NK-92 treated with Interleukin-12 subunit alpha and Interleukin-12 subunit beta, amount 100 ng/mL, for 24 hours (cell line): ENCODE data around the gene FBLN7.
"Not testable (repeated sequence)": the region's sequence is repeated elsewhere in the genome, so short reads cannot be mapped to it uniquely, and the experiment has no call there.

Source experiments
- DNase-seq: peaks from one replicate; lab custom pipeline; 2025; lab: John Stamatoyannopoulos, UW

The FBLN7 gene

DNA sequence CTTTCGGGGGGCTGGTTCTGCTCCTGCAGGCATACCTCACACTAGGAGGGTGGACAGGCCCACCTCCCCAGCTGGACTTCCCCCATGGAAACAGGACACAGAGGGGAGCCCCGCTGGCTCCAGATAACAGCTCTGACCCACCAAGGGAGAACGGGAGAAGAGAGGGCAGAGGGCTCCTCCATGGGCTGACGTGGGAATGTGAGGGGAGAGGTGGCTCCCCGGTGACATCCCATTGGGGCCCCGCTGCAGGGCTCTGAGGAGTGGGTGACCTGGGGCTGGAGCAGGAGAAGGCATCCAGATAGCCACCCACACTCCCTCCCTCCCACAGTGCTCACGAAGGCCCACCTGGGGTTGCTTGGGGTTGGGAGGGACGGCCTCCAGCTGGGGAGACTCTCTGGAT is 45.9 kb downstream of the FBLN7 start:
- DNase-seq: no peak

DNA sequence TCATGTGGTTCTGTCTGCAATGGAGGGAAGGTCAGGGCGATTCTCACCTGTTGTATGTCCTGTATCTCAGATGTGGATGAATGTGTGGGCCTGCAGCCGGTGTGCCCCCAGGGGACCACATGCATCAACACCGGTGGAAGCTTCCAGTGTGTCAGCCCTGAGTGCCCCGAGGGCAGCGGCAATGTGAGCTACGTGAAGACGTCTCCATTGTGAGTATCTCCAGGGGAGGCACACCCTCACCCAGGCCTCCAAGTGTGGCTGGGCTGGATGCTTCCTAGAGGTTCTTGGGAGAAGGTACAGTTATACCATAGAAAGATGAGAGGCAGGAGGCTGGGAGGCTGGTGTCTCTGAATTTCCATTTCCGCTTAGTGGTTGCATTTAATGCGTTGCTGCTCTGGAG is 46.9 kb downstream of the FBLN7 start:
- no peak for DNase-seq

DNA sequence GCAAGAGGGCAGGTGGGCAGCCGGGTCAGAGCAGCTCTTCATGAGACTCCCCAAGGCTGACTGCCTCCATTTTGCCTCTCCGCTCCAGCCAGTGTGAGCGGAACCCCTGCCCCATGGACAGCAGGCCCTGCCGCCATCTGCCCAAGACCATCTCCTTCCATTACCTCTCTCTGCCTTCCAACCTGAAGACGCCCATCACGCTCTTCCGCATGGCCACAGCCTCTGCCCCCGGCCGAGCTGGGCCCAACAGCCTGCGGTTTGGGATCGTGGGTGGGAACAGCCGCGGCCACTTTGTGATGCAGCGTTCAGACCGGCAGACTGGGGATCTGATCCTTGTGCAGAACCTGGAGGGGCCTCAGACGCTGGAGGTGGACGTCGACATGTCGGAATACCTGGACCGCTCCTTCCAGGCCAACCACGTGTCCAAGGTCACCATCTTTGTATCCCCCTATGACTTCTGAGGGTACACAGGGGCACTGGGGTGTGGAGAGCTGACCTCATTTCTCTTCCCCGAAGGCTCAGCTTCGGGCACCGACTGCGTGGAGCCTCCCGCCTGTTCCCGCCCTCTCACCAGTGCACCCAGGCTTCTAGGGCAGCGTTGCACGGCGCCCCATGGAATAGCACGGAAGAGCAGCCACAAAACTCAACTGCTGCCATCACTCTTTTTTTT is 49.0 kb downstream of the FBLN7 start:
- DNase-seq: no peak

DNA sequence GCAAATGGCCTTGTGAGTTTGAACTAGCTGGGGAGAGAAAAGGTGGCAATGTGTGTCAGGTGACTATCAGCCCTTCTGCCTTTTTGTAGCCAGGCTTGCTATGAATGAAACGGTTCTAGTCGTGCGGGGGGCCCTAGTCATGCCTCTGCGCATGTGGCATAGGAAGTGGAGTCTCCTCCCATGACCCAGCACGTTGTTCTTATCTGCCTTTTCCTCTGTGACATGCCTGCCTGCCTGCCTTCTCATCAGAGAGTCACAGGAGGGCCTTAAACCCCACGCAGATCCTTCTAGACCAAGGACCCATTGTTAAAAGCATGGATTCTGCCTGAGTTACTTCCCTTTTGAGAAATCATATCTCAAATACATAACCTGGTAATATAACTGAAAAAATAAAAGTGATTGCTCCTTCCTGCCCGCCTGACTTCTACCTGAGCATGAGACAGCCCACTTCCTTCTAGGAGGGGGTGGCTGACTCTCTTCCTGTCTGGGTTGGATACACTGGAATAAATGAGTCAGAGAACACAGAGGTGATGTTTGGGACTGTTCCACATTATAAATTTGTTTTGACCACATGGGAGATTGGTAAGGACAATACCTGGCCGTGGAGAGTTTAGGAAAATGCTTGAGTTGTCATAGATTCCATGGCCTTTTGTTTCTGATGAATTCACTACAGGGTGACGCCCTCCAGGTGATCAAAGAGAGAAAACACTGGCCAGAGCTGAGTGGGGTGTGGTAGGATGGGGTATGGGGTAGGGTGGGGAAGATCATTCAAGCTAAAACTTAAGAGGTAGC is 49.8 kb downstream of the FBLN7 start:
- DNase-seq: peak; percentile 26

DNA sequence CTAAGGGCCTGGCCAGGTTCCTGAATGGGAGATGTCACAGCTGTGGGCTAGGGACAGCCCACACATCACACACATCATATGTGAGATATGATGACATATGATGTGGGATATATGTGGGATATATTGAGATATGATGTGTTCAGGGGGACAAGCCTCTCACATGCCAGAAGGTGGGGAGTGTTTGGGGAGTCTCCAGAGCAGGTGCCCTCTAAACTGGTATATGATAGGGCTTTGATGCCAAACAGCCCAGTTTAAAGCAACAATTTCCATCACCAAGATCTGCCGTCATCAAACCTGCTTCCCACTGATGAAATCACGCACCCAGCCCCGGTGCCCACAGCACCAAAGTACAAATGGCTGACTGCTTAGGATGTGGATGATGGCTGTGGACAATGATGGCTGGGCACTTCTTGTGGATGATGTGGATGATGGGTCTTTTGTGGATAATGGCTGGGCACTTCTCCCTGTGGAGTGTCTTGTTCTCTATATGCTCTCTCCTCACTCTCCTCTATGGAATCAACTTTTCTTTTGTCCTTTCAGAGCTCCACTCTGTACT is 50.9 kb downstream of the FBLN7 start:
- no peak for DNase-seq

DNA sequence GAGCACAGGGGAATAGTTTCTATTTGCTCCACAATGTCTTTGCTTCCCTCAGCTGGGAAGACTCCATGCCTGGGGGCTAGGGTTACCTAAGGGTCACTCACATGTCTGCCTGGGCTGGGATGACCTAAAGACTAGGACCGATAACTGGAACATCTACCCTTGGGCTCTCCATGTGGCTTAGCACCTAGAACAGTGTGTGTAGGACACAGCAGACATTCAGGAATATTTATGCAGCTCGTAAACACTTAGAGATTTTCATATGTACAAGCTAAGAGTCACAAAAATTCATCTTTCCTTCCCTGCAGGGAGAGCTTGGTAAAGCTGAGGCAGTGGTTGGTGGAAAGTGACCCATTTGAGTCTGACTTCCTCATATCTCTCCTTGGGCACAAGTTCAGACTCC is 55.8 kb downstream of the FBLN7 start:
- DNase-seq: no peak

DNA sequence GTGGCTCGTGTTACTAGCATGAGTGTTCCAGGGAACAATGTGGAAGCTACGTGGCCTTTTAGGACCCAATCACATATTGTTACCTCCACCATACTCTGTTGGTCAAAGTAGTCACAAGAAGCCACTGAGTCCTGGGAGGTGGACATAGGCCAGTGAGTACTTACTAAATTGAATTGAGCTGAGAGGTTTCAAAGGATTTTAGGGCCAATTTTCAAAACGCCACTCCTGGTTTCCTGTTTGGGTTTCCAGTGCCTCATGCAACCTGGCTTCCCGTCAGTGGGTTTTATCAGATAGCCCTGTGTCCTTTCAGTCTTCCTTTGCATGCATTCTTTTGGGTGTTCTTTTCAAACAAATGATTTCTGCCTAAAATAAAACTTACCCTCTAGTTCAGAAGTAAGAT is 56.3 kb downstream of the FBLN7 start:
- no peak for DNase-seq

DNA sequence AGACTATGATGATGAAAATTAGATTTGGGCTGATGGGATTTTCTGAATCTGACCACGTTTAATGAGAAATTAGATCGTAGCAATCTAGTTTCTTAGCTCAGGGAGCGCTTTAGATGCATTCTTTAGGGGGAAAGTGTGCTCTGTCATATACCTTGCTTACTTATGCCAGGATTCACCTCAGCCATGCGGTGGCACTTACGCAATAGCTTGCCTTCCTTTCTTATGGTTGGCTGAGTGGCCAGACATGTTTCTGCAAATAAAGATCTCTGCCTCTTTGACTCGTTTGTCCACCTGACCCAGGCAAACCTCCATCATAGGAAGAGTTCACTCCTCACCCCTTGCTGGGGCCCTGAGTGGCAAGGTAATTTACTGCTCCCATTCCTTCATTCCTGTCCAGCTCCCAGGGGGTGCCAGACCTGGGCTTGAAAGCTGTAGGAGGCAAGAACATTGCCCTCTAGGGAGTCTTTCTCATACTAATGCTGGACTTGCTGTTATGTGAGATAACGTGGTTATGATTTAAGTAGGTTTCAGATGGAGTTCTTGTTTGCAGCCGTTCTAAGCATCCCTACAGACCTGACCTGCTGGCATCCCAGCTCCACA is 57.1 kb downstream of the FBLN7 start:
- no peak for DNase-seq

DNA sequence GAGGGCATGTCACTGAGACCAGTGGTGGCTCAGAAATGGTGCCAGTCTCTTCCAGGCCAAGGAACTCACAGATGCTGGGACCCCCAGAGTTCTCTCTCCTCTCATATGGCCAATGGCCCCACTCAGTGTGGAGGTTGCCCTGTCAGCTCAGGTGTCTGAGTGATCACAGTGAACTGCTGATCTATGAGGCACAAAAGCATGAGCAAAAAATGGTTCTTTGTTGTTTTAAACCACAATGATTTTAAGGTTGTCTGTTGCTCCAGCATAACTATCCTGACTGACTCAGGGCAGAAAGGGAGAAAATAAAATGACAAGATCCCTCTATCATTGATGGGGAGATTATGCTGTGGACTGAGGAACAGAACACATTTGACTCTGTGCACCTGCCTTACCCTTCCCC is 57.8 kb downstream of the FBLN7 start:
- no peak for DNase-seq

DNA sequence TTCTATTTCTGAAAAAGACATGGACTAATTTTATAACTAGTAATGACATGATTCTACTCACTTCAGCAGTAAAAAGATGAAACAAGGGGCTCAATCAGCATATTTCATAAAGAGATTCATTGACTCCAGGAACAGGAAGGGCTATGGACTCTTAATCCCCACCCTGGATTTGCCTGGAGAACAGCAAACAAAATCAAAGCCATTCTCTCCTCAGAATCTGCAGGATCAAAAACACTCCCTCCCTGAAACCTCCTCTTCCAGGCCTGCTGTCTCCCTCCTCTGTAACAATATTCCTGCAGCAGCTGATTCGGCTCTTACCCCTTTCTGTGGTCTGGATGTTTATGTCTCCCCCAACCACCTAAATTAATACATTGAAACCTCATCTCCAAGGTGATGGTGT is 59.7 kb downstream of the FBLN7 start:
- DNase-seq: no peak

DNA sequence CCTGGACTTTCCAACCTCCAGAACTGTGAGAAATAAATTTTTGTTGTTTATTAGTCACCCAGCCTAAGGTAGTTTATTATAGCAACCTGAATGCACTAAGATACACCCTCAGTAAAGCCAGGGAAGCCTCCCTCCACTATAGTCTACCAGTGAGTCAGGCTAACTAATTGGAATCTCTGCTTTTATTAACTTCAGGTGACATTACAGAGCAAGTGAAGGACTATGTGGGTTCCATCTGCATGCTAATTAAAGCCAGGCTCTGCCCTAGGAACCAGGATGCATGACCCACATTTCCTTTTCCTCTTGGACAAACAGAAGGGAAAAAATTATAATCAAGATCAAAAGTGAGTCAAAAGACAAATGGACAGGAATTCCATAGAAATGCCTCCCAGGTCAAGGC is 60.6 kb downstream of the FBLN7 start:
- no peak for DNase-seq

DNA sequence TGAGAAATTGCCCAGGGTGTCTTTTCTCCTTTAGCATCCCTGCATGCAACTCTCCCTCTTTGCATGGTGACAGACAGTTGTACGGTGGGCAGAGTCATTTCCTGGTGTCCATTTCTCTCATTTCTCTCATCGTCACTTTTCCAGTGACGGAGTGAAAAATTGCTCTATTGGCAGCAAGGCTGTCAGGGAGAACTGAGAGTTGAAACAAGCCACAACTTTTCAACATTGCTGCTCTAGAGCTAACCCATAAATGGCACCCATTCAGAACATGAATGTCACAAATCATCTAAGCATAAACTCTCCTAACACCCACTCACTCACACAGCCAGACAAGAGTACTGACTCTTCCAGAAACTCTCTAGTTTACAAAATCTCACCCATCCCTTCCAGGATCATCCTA is 61.0 kb downstream of the FBLN7 start:
- DNase-seq: no peak

DNA sequence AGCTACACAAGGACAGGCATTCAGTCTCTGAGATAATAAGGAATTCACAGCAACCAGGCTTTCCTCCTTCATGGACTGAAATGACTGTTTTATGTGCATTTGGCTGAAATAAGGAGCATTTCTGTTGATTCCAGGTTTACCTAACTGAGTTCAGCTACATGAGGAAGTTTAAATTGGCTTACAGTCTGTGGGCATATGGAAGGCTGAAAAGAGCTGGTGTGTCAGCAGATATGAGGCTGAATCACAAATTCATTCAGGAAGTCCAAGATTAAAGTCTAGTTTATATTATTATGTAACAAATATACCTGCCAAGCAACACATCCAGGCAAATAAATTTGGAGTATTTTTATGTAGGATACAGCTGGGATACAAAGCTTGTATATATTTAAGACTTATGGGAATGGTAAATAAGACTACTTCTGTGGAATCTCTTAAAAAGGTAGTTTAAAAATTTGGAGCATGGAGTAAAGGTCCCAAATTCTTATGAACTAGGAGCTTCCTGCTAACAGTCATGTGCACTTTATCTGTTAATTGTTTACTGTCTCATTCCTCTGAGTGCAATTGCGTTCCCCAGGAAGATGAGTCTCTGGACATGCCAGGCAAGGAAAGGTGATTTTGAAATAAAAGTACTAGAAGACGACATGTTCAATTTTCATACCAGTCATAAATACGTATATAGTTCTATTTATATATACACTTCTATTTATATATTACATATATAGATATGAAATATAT is 63.7 kb downstream of the FBLN7 start:
- DNase-seq: no peak

DNA sequence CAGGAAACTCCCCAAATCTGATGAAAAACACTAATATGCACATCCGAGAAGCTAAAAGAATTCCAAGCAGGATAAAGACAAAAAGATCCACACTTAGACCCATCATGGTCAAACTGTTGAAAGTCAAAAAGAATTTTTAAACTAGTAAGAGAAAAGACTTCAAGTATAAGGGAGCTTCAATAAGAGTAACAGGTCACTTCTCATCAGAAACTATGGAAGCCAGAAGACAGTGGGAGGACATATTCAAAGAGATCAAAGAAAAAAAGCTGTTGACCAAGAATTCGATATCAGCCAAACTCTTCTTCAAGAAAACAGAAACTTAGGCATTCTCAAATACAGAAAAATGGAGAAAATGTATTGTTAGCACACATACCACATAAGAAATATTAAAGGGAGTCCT is 66.2 kb downstream of the FBLN7 start:
- DNase-seq: no peak

DNA sequence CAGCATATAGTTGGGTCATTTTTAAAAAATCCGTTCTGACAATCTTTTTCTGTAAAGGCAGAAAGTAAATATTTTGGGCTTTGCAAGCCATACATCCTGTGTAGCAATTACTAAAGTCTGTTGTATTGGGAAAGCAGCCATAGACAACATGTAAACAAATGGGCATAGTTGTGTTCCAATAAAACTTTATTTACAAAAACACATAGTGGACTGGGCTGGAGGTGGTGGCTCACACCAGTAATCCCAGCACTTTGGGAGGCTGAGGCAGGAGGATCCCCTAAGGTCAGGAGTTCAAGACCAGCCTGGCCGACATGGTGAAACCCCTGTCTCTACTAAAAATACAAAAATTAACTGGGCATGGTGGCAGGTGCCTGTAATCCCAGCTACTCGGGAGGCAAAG is 69.7 kb downstream of the FBLN7 start:
- not testable (repeated sequence) for DNase-seq

DNA sequence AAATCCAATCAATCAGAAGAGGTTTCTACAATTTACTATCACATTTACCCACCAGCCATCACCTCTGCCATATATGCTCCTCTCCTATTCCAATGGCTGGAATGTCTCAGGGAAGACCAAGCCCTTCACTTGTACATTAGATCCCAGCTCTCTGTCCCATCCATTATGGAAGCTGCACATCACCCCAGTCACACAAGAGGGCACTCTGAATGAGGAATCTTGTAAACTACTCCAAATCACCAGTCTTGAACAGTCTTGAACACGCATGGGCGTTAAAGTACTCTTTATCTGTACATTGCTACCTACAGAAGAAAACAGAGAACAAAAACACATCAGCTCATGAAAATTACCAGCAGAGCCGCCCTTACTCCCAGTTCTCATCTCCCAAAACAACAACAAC is 78.0 kb downstream of the FBLN7 start:
- DNase-seq: no peak

DNA sequence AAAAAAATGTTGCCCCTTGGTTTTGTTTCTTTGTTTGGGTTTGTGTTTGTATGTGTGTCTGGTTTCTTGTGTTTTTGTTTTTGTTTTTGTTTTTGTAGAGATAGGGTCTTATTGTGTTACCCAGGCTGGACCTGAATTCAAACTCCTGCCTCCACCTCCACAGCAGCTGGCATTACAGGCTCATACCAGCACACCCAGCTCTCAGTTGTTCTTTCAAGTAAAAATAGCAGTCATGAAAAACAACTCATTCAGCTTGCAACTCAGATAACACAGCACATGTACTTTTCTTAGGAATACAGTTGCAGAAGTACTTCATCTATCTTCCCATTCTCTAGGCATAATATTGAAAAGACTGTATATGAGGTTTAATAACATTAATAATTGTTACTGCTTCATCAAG is 79.7 kb downstream of the FBLN7 start:
- DNase-seq: no peak

DNA sequence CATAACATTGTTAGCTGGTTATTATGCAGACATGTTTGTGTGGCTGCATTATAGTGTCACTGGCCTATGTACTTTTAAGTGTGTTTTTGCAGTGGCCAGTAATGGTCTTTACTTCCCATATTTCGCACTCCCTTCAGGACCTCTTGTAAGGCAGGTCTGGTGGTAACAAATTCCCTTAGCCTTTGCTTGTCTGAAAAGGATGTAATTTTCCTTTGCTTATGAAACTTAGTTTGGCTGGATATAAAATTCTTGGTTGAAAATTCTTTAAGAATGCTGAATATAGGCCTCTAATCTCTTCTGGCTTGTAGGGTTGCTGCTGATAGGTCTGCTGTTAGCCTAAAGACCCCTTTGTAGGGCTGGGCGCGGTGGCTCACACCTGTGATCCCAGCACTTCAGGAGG is 82.0 kb downstream of the FBLN7 start:
- DNase-seq: no peak

DNA sequence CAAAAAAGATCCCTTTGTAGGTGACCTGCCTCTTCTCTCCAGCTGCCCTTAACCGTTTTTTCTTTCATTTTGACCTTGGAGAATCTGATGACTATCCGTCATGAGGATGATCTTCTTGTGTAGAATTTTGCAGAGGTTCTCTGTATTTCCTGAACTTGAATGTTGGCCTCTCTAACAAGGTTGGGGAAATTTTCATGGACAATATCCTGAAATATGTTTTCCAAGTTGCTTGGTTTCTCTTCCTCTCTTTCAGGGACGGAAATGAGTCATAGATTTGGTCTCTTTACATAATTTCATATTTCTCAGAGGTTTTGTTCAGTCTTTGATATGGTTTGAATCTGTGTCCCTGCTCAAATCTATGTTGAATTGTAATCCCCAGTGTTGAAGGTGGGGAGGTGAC is 82.6 kb downstream of the FBLN7 start:
- DNase-seq: no peak

DNA sequence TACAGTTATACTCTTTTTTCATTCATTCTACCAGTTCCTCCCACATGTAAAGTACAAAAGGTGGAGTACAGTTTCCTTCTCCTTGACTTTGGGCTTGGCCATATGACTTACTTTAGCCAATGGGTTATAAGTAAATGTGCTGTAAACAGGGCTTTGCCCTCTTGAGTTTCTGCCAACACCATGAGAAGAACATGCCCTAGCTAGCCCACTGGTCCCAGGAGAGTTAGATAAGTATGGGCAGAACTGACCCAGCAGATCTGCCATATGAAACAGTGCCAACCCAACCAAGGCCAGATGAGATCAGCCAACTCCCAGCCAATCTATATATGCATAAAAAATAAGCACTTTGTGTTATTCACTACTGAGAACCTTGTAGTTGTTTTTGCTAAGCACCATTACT is 91.2 kb downstream of the FBLN7 start:
- DNase-seq: no peak

DNA sequence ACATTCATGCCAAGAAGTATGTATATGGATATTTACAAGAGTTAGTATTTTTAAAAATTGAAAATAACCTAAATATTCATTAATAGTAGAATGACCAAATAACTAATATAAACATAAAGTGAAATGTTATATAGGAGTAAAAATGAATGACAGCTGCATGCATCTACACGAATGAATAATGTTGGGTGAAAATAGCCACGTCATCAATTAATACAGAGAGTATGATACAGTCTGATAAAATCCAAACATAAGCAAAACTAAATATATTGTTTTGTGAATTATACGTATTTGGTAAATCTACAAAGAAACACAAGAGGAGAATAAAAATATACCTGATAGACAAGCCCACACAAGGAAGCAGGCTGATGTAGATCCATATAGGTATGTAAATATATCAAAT is 92.2 kb downstream of the FBLN7 start:
- DNase-seq: no peak
